ENCODE results near the gene BLVRB. TPM values are rescaled to one million over a fixed set of nuclear protein-coding genes. Genes with fewer than 3 reads are reported as not detected.

The BLVRB gene
- total and polyA plus RNA-seq, 10 of the 15 experiments (the other 5 are each of a cell fraction or from before 2014, with no cell fraction given), result 6.3 to 53.3 (median 27.8) TPM

GRCh38 chr19:40444000-40444824, 21.3 kb downstream of the BLVRB start, which contains the start of gene SERTAD3 (continued):
- TF ChIP-seq NRF1 (conservative IDR thresholded peaks at IDR 0.05; ENCODE audit: low read depth, low read length) (no peak), ZNF384 (IDR thresholded peaks at IDR 0.05; ENCODE audit: borderline replicate concordance, low read depth, low read length) (no peak), EGR1 (IDR thresholded peaks at IDR 0.05; ENCODE audit: borderline replicate concordance in 1 of 2, low read depth in 2 of 2, low read length in 2 of 2) (peak in 1 of 2 experiments; percentile 55; a peak in 1 of 3 replicates), NFYB (IDR thresholded peaks at IDR 0.05; ENCODE audit: insufficient read depth, low read depth, low read length) (peak; percentile 76), SKIL (IDR thresholded peaks at IDR 0.05; ENCODE audit: low read depth, poor library complexity, severe bottlenecking) (no peak), USF1 (IDR thresholded peaks at IDR 0.05; ENCODE audit: borderline replicate concordance, extremely low read length, insufficient read depth, low read depth, low read length) (no peak), NR2C1 (IDR thresholded peaks at IDR 0.05) (no peak), TCF3 (IDR thresholded peaks at IDR 0.05; ENCODE audit: borderline replicate concordance, insufficient read depth, low read depth, low read length) (no peak), E4F1 (IDR thresholded peaks at IDR 0.05; ENCODE audit: borderline replicate concordance, partially characterized antibody) (no peak), NR2F1 (conservative IDR thresholded peaks at IDR 0.05) (peak; percentile 69), SP1 (IDR thresholded peaks at IDR 0.05; ENCODE audit: low read depth, low read length) (peak; percentile 78), TCF7 (IDR thresholded peaks at IDR 0.05; ENCODE audit: borderline replicate concordance) (no peak), NFIC (IDR thresholded peaks at IDR 0.05; ENCODE audit: low read depth, low read length) (no peak), BRCA1 (IDR thresholded peaks at IDR 0.05; ENCODE audit: low read depth, low read length) (no peak), MXI1 (IDR thresholded peaks at IDR 0.05; ENCODE audit: low read depth, low read length) (peak; percentile 54), ZBTB4 (CRISPR knock-in tag; IDR thresholded peaks at IDR 0.05) (no peak), HSF1 (IDR thresholded peaks at IDR 0.05; ENCODE audit: low read depth, low read length) (0 out of 2 replicates have a peak, but pooled peaks have one; percentile 17), EED (IDR thresholded peaks at IDR 0.05; ENCODE audit: low read depth) (no peak)

Measured in GM12878 (cell line).